ENCODE measurements around the gene PPP6R1. TPM values are rescaled to one million over a fixed set of nuclear protein-coding genes. Genes with fewer than 3 reads are reported as not detected.

PPP6R1 gene
- total and polyA plus RNA-seq, 2 of the 13 experiments (the other 11 are each of a cell fraction or from before 2014, with no cell fraction given): 25.8 to 54.0 TPM

GRCh38 chr19:55216461-55217198 lies 42.2 kb downstream of the PPP6R1 start (continued):
- peak; percentile 78 for TF ChIP-seq ZNF280D (CRISPR knock-in tag; IDR thresholded peaks at IDR 0.05)
- peak; percentile 94 for TF ChIP-seq NFAT5 (CRISPR knock-in tag; IDR thresholded peaks at IDR 0.05)
- peak; percentile 95 for TF ChIP-seq ELF3 (CRISPR knock-in tag; IDR thresholded peaks at IDR 0.05)
- peak; percentile 85 for TF ChIP-seq ZNF781 (CRISPR knock-in tag; IDR thresholded peaks at IDR 0.05; ENCODE audit: borderline replicate concordance, not compliant biosample characterization)
- TF ChIP-seq ZNF333 (CRISPR knock-in tag; IDR thresholded peaks at IDR 0.05; ENCODE audit: borderline replicate concordance): peak; percentile 75
- peak; percentile 78; the same call in 1 of the 2 replicates for TF ChIP-seq CC2D1A (CRISPR knock-in tag; IDR thresholded peaks at IDR 0.05)
- peak; percentile 79 for TF ChIP-seq ZNF274 (CRISPR knock-in tag; IDR thresholded peaks at IDR 0.05)
- TF ChIP-seq ZNF782 (CRISPR knock-in tag; IDR thresholded peaks at IDR 0.05; ENCODE audit: borderline replicate concordance): no peak; the same call in 1 of the 2 replicates
- no peak; the same call in none of the 2 replicates for TF ChIP-seq ESRRA (CRISPR knock-in tag; IDR thresholded peaks at IDR 0.05; ENCODE audit: low read depth)
- peak; percentile 97 for TF ChIP-seq ZGPAT (CRISPR knock-in tag; IDR thresholded peaks at IDR 0.05)
- no peak for TF ChIP-seq ADNP (CRISPR knock-in tag; IDR thresholded peaks at IDR 0.05)
- TF ChIP-seq RAD21 (CRISPR knock-in tag; IDR thresholded peaks at IDR 0.05): peak; percentile 26; the same call in 1 of the 2 replicates
